22Rv1 (cell line): ENCODE measurements around the gene TP53I11.

Experiments
- ZFX ChIP-seq: fragments of 450-650 bp; IDR thresholded peaks from 2 replicates; pipeline ENCODE4 v1.6.1; 2017; ENCODE audit warnings: antibody characterized with exemption, borderline replicate concordance
- TF ChIP-seq, protein P1 (sequence below): fragments of 450-650 bp; IDR thresholded peaks from 2 replicates; pipeline ENCODE4 v1.5.1; 2017; ENCODE audit warnings: mild to moderate bottlenecking

DNA sequence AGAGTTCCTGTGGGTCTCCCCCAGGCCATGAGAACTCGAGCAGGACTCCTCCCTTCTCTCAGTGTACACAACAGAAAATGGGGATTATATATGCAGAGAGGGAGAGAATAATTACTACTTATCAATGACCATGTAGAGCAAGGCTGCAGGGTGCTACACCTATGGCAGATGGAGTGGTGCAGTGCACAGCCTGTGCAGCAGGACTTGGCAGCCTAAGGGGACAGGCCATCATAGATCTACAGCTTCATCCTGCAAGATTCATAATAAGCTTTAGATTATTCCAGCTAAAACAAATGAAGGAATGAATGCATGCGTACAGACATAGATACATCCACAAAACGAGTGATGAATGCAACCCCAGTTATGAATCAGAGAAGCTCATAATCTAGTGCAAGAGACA lies 8.4 kb upstream of the TP53I11 start:
- TF ChIP-seq, protein P1, sequence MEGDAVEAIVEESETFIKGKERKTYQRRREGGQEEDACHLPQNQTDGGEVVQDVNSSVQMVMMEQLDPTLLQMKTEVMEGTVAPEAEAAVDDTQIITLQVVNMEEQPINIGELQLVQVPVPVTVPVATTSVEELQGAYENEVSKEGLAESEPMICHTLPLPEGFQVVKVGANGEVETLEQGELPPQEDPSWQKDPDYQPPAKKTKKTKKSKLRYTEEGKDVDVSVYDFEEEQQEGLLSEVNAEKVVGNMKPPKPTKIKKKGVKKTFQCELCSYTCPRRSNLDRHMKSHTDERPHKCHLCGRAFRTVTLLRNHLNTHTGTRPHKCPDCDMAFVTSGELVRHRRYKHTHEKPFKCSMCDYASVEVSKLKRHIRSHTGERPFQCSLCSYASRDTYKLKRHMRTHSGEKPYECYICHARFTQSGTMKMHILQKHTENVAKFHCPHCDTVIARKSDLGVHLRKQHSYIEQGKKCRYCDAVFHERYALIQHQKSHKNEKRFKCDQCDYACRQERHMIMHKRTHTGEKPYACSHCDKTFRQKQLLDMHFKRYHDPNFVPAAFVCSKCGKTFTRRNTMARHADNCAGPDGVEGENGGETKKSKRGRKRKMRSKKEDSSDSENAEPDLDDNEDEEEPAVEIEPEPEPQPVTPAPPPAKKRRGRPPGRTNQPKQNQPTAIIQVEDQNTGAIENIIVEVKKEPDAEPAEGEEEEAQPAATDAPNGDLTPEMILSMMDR = no peak
- TF ChIP-seq ZFX = no peak
